ENCODE data around the gene LST1. TPM values are rescaled to one million over a fixed set of nuclear protein-coding genes. Genes with fewer than 3 reads are reported as not detected.

Gene LST1
- total RNA-seq, 1 experiment from 2014 or later, result 0.69 TPM

DNA sequence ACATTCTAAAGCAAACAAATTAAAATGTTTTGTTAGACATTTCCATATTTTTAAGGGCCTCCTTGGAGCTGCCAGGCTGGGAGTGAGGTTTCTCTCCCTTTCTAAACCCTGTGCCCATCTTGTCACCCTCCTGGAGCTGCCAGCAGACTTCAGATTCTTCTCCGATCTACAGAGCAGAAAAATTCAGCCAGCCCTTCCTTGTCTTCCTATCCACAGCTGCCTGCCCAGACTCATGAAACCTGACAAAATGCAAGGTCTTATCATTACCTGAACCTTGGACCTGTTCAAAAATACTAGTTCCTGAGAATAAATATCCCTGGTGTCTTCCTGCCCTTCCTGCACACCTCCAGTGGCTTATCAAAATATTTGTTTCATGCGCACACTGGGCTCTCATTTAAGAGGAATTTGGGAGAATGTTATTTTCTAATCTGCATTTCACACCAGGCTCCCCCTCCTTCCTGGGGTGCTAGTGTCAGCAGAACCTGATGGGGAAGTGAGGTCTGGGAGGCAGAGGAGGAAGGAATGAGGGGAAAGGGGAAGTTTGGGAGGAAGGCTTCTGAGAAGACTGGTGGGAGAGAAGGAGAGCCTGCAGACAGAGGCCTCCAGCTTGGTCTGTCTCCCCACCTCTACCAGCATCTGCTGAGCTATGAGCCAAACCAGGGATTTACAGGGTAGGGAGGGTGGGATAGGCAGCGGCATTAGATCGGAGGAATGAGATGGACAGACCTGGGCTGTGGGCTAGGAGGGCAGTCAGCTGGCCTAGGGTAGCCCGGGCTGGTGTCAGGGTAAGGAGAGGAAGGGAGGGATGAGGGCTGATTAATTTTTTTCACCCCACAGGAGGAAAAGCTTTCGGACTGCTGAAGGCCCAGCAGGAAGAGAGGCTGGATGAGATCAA lies 28.9 kb downstream of the LST1 start, which contains the start of gene AIF1:
TSS of gene AIF1 (plus strand) at position 551 of the 895 bp plus-strand sequence. CDS start at position 647, 96 bp downstream.
- Histone ChIP-seq H3K79me2 (ENCODE audit: insufficient read depth, low read length) (no peaks in the 10 kb centered on the region), H2AFZ (ENCODE audit: low read depth, low read length, poor library complexity, severe bottlenecking) (no peak within 1 kb of the TSS), H3K9ac (ENCODE audit: low read length) (no peak within 1 kb of the TSS), H3K27ac (ENCODE audit: low read depth, low read length) (no peak within 1 kb of the TSS), H3K9me2 (ENCODE audit: insufficient read depth) (no peaks in the 10 kb centered on the region), H4K20me1 (ENCODE audit: insufficient read depth) (no peaks in the 10 kb centered on the region), H3K4me2 (ENCODE audit: low read length) (no peak within 1 kb of the TSS), H3K27me3 (ENCODE audit: insufficient read depth, low read length) (no peaks in the 10 kb centered on the region), H3K4me1 (ENCODE audit: control insufficient read depth in 1 of 2, insufficient read depth in 2 of 2, low read length in 2 of 2) (peaks cover 0 to 6% of the 10 kb centered on the region in 2 experiments; a peak in 3 of 4 replicates), H3K9me3 (ENCODE audit: control insufficient read depth in 1 of 2, insufficient read depth in 1 of 2, low read depth in 1 of 2, low read length in 2 of 2) (no peaks in the 10 kb centered on the region), H3K4me3 (replicated peaks in 1 of 2; ENCODE audit: low read depth in 1 of 2, low read length in 2 of 2) (no peak within 1 kb of the TSS), H3K36me3 (ENCODE audit: control insufficient read depth in 1 of 2, insufficient read depth in 2 of 2, low read length in 2 of 2) (no peaks in the 10 kb centered on the region)
- ChIA-PET RAD21 (ENCODE audit: low non-redundant PET in 1 of 2, low total read pairs in 2 of 2, uncharacterized antibody in 2 of 2, unreplicated experiment in 2 of 2) (no interaction called here), CTCF (interaction anchor here (1.4 kb wide), 1 partner anchor 17 kb away, joined by 5 read pairs; no protein-coding TSS in a partner anchor), POLR2A (no interaction called here)
- no TSS peak for BruUV-seq (replicated peaks)
- intact Hi-C loops (cut with micrococcal nuclease), result no loop called here
- ATAC-seq, result no peak
- TF ChIP-seq FOSL1 (IDR thresholded peaks at IDR 0.05; ENCODE audit: low read depth) (no peak), CBX3 (IDR thresholded peaks at IDR 0.05; ENCODE audit: low read depth) (no peak), EZH2phosphoT487 (IDR thresholded peaks at IDR 0.05; ENCODE audit: borderline replicate concordance) (no peak), ZNF274 (IDR thresholded peaks at IDR 0.05; ENCODE audit: low read depth, low read length) (no peak), POLR2AphosphoS5 (IDR thresholded peaks at IDR 0.05; ENCODE audit: low read depth, low read length) (no peak), JUND (IDR thresholded peaks at IDR 0.05) (no peak), SP1 (IDR thresholded peaks at IDR 0.05; ENCODE audit: low read depth) (no peak), SRF (IDR thresholded peaks at IDR 0.05; ENCODE audit: low read depth) (no peak), CTCF (IDR thresholded peaks at IDR 0.05 in 2 of 3, conservative IDR thresholded peaks at IDR 0.05 in 1 of 3; ENCODE audit: borderline replicate concordance in 1 of 3, insufficient read depth in 1 of 3, low read depth in 2 of 3, low read length in 2 of 3) (no peak), ZBTB33 (IDR thresholded peaks at IDR 0.05; ENCODE audit: extremely low read depth, insufficient replicate concordance, low read length) (no peak), YY1 (IDR thresholded peaks at IDR 0.05; ENCODE audit: extremely low read depth, insufficient replicate concordance, low read depth, low read length) (no peak), ZFX (IDR thresholded peaks at IDR 0.05) (no peak)
- TF ChIP-seq, protein P1, sequence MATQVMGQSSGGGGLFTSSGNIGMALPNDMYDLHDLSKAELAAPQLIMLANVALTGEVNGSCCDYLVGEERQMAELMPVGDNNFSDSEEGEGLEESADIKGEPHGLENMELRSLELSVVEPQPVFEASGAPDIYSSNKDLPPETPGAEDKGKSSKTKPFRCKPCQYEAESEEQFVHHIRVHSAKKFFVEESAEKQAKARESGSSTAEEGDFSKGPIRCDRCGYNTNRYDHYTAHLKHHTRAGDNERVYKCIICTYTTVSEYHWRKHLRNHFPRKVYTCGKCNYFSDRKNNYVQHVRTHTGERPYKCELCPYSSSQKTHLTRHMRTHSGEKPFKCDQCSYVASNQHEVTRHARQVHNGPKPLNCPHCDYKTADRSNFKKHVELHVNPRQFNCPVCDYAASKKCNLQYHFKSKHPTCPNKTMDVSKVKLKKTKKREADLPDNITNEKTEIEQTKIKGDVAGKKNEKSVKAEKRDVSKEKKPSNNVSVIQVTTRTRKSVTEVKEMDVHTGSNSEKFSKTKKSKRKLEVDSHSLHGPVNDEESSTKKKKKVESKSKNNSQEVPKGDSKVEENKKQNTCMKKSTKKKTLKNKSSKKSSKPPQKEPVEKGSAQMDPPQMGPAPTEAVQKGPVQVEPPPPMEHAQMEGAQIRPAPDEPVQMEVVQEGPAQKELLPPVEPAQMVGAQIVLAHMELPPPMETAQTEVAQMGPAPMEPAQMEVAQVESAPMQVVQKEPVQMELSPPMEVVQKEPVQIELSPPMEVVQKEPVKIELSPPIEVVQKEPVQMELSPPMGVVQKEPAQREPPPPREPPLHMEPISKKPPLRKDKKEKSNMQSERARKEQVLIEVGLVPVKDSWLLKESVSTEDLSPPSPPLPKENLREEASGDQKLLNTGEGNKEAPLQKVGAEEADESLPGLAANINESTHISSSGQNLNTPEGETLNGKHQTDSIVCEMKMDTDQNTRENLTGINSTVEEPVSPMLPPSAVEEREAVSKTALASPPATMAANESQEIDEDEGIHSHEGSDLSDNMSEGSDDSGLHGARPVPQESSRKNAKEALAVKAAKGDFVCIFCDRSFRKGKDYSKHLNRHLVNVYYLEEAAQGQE (IDR thresholded peaks at IDR 0.05; ENCODE audit: low read depth), result no peak
- no peak for DNase-seq (ENCODE audit: low read depth, low spot score)

All from HCT116 (cell line).